NCI-H69 (cell line): ENCODE data around the gene NFIX.

ENCODE experiments used
- DNase-seq: peaks from one replicate; lab custom pipeline; 2025; lab: John Stamatoyannopoulos, UW

Gene NFIX

GRCh38 chr19:13020002-13020414, 24.7 kb downstream of the NFIX start:
- no peak for DNase-seq

- DNase-seq = peak; percentile 61
Observed at GRCh38 chr19:13022111-13022858, 27.0 kb downstream of the NFIX start.

GRCh38 chr19:13022859-13023636, 27.8 kb downstream of the NFIX start:
- peak; percentile 91 for DNase-seq

GRCh38 chr19:13023656-13024055, 28.4 kb downstream of the NFIX start:
- peak; percentile 83 for DNase-seq

- DNase-seq = peak; percentile 73
Observed at GRCh38 chr19:13024126-13024950, 29.1 kb downstream of the NFIX start.

- DNase-seq = no peak
Observed at GRCh38 chr19:13024951-13025697, 29.8 kb downstream of the NFIX start.

GRCh38 chr19:13025819-13026456, 30.7 kb downstream of the NFIX start:
- peak; percentile 54 for DNase-seq

GRCh38 chr19:13026462-13027370, 31.4 kb downstream of the NFIX start:
- DNase-seq = peak; percentile 95

GRCh38 chr19:13027557-13027956, 32.3 kb downstream of the NFIX start:
- DNase-seq = no peak

- no peak for DNase-seq
Observed at GRCh38 chr19:13028027-13028426, 32.8 kb downstream of the NFIX start.

- no peak for DNase-seq
Observed at GRCh38 chr19:13029301-13029880, 34.1 kb downstream of the NFIX start.

GRCh38 chr19:13029893-13030292, 34.6 kb downstream of the NFIX start:
- peak; percentile 47 for DNase-seq

GRCh38 chr19:13031917-13032623, 36.8 kb downstream of the NFIX start:
- peak; percentile 92 for DNase-seq

- no peak for DNase-seq
Observed at GRCh38 chr19:13032837-13033236, 37.6 kb downstream of the NFIX start.

GRCh38 chr19:13033244-13033643, 38.0 kb downstream of the NFIX start:
- DNase-seq = peak; percentile 40

- peak; percentile 83 for DNase-seq
Observed at GRCh38 chr19:13033819-13034611, 38.7 kb downstream of the NFIX start.

GRCh38 chr19:13034636-13035035, 39.4 kb downstream of the NFIX start:
- DNase-seq = peak; percentile 53

- peak; percentile 44 for DNase-seq
Observed at GRCh38 chr19:13035820-13036365, 40.6 kb downstream of the NFIX start.
